ENCODE measurements around the gene C1QL3. TPM values are rescaled to one million over a fixed set of nuclear protein-coding genes. Genes with fewer than 3 reads are reported as not detected.

C1QL3 gene
- total and polyA plus RNA-seq, 2 experiments from 2014 or later: 0.34 to 2.3 TPM

- H3K4me3 ChIP-seq: no peak overlapping the region
- no peaks in the 10 kb centered on the region for H3K36me3 ChIP-seq (ENCODE audit: insufficient read depth)
- no peaks in the 10 kb centered on the region for H3K4me1 ChIP-seq (ENCODE audit: insufficient read depth)
- H3K27ac ChIP-seq (ENCODE audit: low read depth): no peak overlapping the region
- H3F3A ChIP-seq (replicated peaks; ENCODE audit: low read depth): no peaks in the 10 kb centered on the region
- H3K9me3 Mint-ChIP-seq: no peaks in the 10 kb centered on the region
- no peaks in the 10 kb centered on the region for H3K27me3 ChIP-seq (ENCODE audit: insufficient read depth)
- H2AFZ ChIP-seq: no peak overlapping the region
- H4K20me1 ChIP-seq (replicated peaks; ENCODE audit: insufficient read depth): no peaks in the 10 kb centered on the region
- no peak for ATAC-seq
- no peak for DNase-seq (ENCODE audit: low spot score)
- no peak overlapping the region for H3K27ac Mint-ChIP-seq
- no peaks in the 10 kb centered on the region for H3K36me3 Mint-ChIP-seq (ENCODE audit: low read depth)
- H3K9me2 ChIP-seq (ENCODE audit: insufficient read depth): no peaks in the 10 kb centered on the region
- no peak overlapping the region for H3K4me2 ChIP-seq
- TF ChIP-seq JUNB (IDR thresholded peaks at IDR 0.05; ENCODE audit: unreplicated experiment) (no peak), ZNF114 (CRISPR knock-in tag; IDR thresholded peaks at IDR 0.05) (no peak), STAT1 (IDR thresholded peaks at IDR 0.05; ENCODE audit: unreplicated experiment) (no peak), EZH2 (IDR thresholded peaks at IDR 0.05; ENCODE audit: low read depth, unreplicated experiment) (no peak), CTCF (conservative IDR thresholded peaks at IDR 0.05; ENCODE audit: low read depth in 2 of 2) (no peak), NANOG (IDR thresholded peaks at IDR 0.05; ENCODE audit: borderline replicate concordance) (no peak), ZNF462 (CRISPR knock-in tag; IDR thresholded peaks at IDR 0.05) (no peak), REST (IDR thresholded peaks at IDR 0.05; ENCODE audit: unreplicated experiment) (no peak), ZNF331 (CRISPR knock-in tag; IDR thresholded peaks at IDR 0.05; ENCODE audit: low read depth) (no peak), ETS1 (IDR thresholded peaks at IDR 0.05) (no peak), EZH2phosphoT487 (IDR thresholded peaks at IDR 0.05; ENCODE audit: unreplicated experiment) (no peak), CREB1 (CRISPR knock-in tag; IDR thresholded peaks at IDR 0.05; ENCODE audit: low read depth) (no peak), POLR2AphosphoS5 (IDR thresholded peaks at IDR 0.05; ENCODE audit: low read depth) (no peak)
- peaks cover 2% of the 10 kb centered on the region for H3K27me3 Mint-ChIP-seq (ENCODE audit: insufficient read depth, low read depth, poor library complexity)
- no peak overlapping the region for H3K4me3 Mint-ChIP-seq
- no peaks in the 10 kb centered on the region for H3K79me2 ChIP-seq (replicated peaks; ENCODE audit: insufficient read depth)
- no peaks in the 10 kb centered on the region for H3K4me1 Mint-ChIP-seq
Measured at GRCh38 chr10:16477757-16478156, 43.9 kb downstream of the C1QL3 start.
